ENCODE results near the gene MPO.

Gene MPO

DNA sequence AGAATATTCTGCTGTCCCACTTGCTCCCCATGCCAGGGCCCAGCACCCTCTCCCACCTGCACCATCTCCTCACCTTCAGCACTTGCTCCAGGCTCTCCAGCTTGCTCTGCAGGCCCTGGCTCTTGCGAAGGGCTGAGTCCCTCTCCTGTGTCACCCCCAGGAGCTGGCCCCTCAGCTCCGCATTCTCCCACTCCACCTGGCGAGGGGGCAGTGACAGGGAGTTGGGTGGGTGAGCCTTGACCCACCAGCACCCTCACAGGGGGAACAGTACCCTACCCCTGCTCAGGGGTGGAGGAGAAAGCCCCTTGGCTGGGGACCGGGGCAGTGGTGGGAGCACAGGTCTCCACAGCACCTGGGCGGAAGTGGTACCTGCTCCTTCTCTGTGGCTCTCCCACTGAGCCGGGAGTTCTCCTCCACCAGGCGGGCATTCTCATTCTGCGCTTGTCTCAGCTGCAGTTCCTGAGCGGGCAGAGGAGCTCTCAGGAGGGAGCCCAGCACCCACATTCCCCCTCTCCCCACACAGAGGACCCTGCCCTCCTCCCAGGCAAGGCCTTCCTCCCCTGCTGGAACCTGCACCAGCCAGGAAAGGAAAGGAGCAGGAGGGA is 41.9 kb upstream of the MPO start:
- no peak for TF ChIP-seq CTCF (IDR thresholded peaks at IDR 0.05; ENCODE audit: extremely low read depth, insufficient read depth, missing control alignments)
- in situ Hi-C loops (cut with MboI; ENCODE audit: low pct_unique_long_range_greater_than_20kb, low sequenced_read_pairs, unreplicated experiment) = no loop called here
- DNase-seq (ENCODE audit: low spot score) = no peak

DNA sequence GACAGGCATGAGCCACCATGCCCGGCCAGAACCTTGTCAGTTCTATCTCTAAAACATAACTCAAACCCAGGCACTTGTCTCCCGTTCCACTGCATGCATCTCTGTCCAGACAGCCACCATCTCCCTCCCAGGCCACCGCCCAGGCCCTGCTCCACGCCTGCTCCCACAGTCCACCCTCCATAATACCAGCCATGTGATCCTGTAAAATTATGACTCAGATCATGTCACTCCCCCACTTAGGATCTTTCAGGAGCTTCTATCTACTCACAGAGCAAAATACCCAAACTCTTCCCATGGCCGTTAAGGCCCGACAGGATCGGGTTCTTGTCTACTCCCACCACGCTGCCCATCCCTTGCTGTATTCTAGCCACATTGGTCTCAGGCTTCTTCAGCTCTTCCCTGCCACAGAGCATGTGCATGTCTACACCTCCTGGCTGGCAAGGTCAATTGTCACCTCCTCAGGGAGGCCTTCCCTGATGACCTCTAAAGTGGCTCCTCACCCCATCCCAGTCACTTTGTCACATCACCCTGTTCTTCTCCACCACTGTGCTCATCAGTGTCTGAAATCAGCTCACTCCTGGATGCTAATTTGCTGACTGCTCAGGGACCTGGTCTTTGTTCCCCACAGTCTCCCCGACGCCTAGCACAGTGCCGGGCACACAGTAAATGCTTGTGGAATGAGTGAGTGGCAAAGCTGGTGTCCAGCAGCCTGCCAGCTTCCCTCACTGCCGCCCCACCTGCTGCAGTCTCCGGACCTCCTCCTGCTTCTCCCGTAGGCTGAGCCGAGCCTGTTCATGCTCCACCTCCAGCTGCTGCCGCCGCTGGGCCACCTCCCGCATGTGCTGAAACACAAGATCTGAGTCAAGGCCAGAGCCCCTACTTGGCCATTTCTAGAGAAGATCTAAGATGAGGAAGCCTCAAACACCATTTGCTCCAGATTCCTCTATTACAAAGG is 41.1 kb upstream of the MPO start:
- DNase-seq (ENCODE audit: low spot score) = no peak
- no peak for TF ChIP-seq CTCF (IDR thresholded peaks at IDR 0.05; ENCODE audit: extremely low read depth, insufficient read depth, missing control alignments)
- in situ Hi-C loops (cut with MboI; ENCODE audit: low pct_unique_long_range_greater_than_20kb, low sequenced_read_pairs, unreplicated experiment) = no loop called here

DNA sequence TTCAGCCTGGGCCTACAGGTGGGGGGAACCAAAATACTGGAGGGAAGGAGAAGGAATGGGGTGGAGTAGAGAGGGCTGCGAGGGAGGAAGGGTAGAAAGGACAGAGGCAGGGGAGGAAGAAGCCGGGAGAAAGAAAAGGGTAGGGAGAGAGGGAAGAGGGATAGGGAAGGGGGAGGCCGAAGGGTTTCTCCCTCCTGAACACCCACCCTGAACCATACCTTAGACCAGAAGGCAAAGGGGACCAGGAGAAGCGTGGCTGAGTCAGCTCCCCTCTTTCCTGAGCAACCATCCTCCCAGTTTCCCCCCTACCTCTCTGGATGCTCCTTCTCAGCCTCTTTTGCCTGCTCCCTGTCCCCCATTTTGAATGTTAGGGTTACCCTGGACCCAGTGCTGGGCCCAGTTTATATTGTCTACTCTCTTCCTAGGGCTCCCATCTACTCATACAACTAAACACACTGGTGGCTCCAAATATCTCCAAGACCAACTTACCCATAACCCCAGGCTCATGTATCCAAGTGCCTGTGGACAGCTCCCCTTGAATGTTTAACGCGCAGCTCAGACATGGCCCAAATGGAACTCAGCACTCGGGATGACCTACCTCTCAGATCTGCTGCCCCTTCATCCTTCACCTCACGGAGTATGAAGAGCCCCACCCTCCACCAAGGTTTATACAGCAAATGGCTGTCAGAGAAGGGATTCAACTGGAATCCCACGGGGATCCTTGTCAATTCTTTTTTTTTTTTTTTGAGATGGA is 40.0 kb upstream of the MPO start:
- in situ Hi-C loops (cut with MboI; ENCODE audit: low pct_unique_long_range_greater_than_20kb, low sequenced_read_pairs, unreplicated experiment) = no loop called here
- DNase-seq (ENCODE audit: low spot score) = no peak
- TF ChIP-seq CTCF (IDR thresholded peaks at IDR 0.05; ENCODE audit: extremely low read depth, insufficient read depth, missing control alignments) = no peak

DNA sequence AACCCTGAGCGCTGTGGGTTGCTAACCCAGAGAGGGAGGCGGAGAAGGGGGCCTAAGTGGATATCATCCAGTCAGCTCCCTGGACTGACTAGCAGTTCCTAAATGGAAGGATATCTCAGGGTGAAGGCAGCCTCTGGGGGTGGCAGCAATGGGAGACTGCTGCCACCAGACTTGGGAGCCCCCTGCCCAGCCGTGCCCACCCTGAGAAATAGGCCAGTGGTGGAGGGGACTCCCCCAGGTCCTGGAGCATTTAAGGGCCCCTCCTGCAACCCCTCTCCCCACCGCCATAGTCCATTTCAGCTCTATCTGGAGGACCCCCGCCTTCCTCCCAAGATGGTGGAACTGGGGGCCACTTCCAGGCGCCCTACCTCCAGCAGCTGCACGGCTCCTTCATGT is 39.4 kb upstream of the MPO start:
- in situ Hi-C loops (cut with MboI; ENCODE audit: low pct_unique_long_range_greater_than_20kb, low sequenced_read_pairs, unreplicated experiment) = no loop called here
- no peak for TF ChIP-seq CTCF (IDR thresholded peaks at IDR 0.05; ENCODE audit: extremely low read depth, insufficient read depth, missing control alignments)
- DNase-seq (ENCODE audit: low spot score) = no peak

DNA sequence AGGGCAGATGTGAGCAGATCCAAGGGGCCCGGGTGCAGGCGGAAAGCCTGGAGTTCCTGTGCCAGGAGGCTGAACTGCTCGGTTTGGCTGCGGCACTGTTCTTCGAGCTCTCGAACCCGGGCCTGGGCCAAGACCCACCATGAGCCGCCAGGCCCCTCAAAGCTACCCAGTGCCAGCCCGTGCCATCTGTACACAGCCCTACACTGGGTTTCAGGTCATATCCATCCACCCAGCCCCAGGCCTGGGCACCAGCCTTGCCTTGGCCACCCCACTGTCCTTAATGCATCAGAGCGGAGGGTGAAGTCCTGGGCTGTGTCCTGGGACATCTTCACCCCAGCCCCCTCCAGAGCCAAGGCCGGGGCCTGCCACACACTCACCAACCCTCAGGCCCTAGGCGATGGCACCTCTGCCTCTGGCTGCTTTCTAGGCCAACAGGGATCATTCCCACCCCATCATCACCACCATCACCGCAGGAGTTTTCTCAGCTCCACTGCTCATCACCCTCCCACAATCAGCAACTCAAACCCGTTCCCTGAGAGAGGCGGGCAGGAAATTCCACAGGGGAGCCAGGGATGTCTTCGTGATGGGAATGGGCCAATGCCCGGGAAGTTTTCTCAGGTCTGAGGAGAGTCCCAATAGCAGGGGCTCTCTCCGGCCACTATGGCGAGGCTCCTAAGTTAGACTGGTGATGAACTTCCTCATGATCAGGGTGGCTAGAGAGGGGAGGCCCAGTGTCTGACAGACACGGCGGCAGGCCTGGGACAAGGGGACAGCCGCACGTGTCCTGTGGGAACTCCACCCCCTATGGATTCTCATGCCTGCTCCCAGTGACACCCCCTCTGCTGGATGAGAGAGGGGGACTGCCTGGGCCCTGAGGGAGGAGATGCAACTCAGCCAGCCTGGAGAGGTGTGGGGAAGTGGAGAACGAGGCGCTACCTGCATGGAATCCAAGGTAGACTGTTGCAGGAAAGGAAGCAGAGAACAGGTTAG is 38.7 kb upstream of the MPO start:
- no peak for DNase-seq (ENCODE audit: low spot score)
- no peak for TF ChIP-seq CTCF (IDR thresholded peaks at IDR 0.05; ENCODE audit: extremely low read depth, insufficient read depth, missing control alignments)
- in situ Hi-C loops (cut with MboI; ENCODE audit: low pct_unique_long_range_greater_than_20kb, low sequenced_read_pairs, unreplicated experiment) = no loop called here

Data from GM13977 (cell line).